Mesenchymal stem cell (in vitro differentiated cells and primary cell): Measurements from ENCODE around the gene DTX3.

Experiments used
- DNase-seq: peaks from one replicate; pipeline ENCODE4 v3.0.0-alpha.2; 2013
- H2AFZ ChIP-seq: one replicate; pipeline ENCODE4 v1.6.1; 2013; ENCODE audit warnings: low read depth, mild to moderate bottlenecking, control low read depth, inconsistent platforms, low read length, moderate library complexity
- H2AK5ac ChIP-seq: 2 replicates; pipeline ENCODE4 v1.6.1; 2013; ENCODE audit warnings: low read length, moderate library complexity, mild to moderate bottlenecking, inconsistent platforms; ENCODE audit not compliant: severe bottlenecking
- H2BK120ac ChIP-seq: one replicate; pipeline ENCODE4 v1.6.1; 2013; ENCODE audit warnings: low read depth, mild to moderate bottlenecking, inconsistent platforms, low read length, moderate library complexity
- H2BK12ac ChIP-seq, 2 experiments: one replicate each; pipeline ENCODE4 v1.6.1; 2013; ENCODE audit warnings: inconsistent platforms in 2 of 2, low read length in 2 of 2, mild to moderate bottlenecking in 2 of 2, moderate library complexity in 2 of 2, control low read depth in 1 of 2
- H2BK15ac ChIP-seq: one replicate; pipeline ENCODE4 v1.6.1; 2013; ENCODE audit warnings: mild to moderate bottlenecking, low read depth, inconsistent platforms; ENCODE audit not compliant: poor library complexity, severe bottlenecking
- H2BK5ac ChIP-seq: 2 replicates; pipeline ENCODE4 v1.6.1; 2013; ENCODE audit warnings: low read depth, mild to moderate bottlenecking, low read length, control low read depth, inconsistent platforms; ENCODE audit not compliant: poor library complexity, severe bottlenecking
- H3K14ac ChIP-seq, 2 experiments: one replicate each; pipeline ENCODE4 v1.6.1; 2013; ENCODE audit warnings: inconsistent platforms in 2 of 2, low read length in 2 of 2, control low read depth in 1 of 2, mild to moderate bottlenecking in 1 of 2, moderate library complexity in 1 of 2
- H3K18ac ChIP-seq, 2 experiments: one replicate each; pipeline ENCODE4 v1.6.1; 2013; ENCODE audit warnings: inconsistent platforms in 2 of 2, low read length in 2 of 2, control low read depth in 1 of 2, low read depth in 1 of 2, mild to moderate bottlenecking in 1 of 2
- H3K23ac ChIP-seq, 2 experiments: one replicate each; pipeline ENCODE4 v1.6.1; 2013; ENCODE audit warnings: inconsistent platforms in 2 of 2, low read length in 2 of 2, mild to moderate bottlenecking in 2 of 2, moderate library complexity in 2 of 2, control low read depth in 1 of 2
- H3K27ac ChIP-seq: 2 replicates; pipeline ENCODE4 v1.5.1; 2013; ENCODE audit warnings: mild to moderate bottlenecking, moderate library complexity, low read length, control low read depth, inconsistent platforms; ENCODE audit not compliant: poor library complexity, severe bottlenecking
- H3K27me3 ChIP-seq, 2 experiments: 2 replicates each; pipeline versions ENCODE4 v1.6.1 to v1.7.0; 2013; ENCODE audit warnings: low read length in 2 of 2, mild to moderate bottlenecking in 2 of 2, moderate library complexity in 2 of 2, control low read depth in 1 of 2, inconsistent platforms in 1 of 2; ENCODE audit not compliant: control insufficient read depth in 1 of 2, insufficient read depth in 1 of 2
- H3K36me3 ChIP-seq, 2 experiments: 2 replicates each; pipeline versions ENCODE4 v1.6.1 to v1.7.0; 2013; ENCODE audit warnings: low read length in 2 of 2, control low read depth in 1 of 2, inconsistent platforms in 1 of 2, low read depth in 1 of 2, mild to moderate bottlenecking in 1 of 2; ENCODE audit not compliant: insufficient read depth in 2 of 2, control insufficient read depth in 1 of 2
- H3K4ac ChIP-seq, 2 experiments: one replicate each; pipeline ENCODE4 v1.6.1; 2013; ENCODE audit warnings: inconsistent platforms in 2 of 2, low read length in 2 of 2, mild to moderate bottlenecking in 2 of 2, moderate library complexity in 2 of 2, control low read depth in 1 of 2, low read depth in 1 of 2
- H3K4me1 ChIP-seq: 2 replicates; pipeline ENCODE4 v1.6.1; 2013; ENCODE audit warnings: low read depth, low read length, control low read depth; ENCODE audit not compliant: control insufficient read depth, insufficient read depth
- H3K4me2 ChIP-seq: 2 replicates; pipeline ENCODE4 v1.6.1; 2013; ENCODE audit warnings: low read length, mild to moderate bottlenecking, inconsistent platforms; ENCODE audit not compliant: poor library complexity, severe bottlenecking
- H3K4me3 ChIP-seq, 2 experiments: 2 replicates each; pipeline versions ENCODE4 v1.5.1 to v1.7.0; 2013; ENCODE audit warnings: low read length in 2 of 2, mild to moderate bottlenecking in 2 of 2, control low read depth in 1 of 2, low read depth in 1 of 2; ENCODE audit not compliant: insufficient read depth in 1 of 2
- H3K79me1 ChIP-seq: replicated peaks from 2 replicates; pipeline ENCODE4 v1.6.1; 2013; ENCODE audit warnings: mild to moderate bottlenecking, control low read depth, low read length, inconsistent platforms; ENCODE audit not compliant: poor library complexity, severe bottlenecking
- H3K9ac ChIP-seq: 2 replicates; pipeline ENCODE4 v1.7.0; 2013; ENCODE audit warnings: mild to moderate bottlenecking, low read length, moderate library complexity
- H3K9me3 ChIP-seq: 2 replicates; pipeline ENCODE4 v1.7.0; 2013; ENCODE audit warnings: mild to moderate bottlenecking, low read length; ENCODE audit not compliant: control insufficient read depth
- H4K8ac ChIP-seq: one replicate; pipeline ENCODE4 v1.6.1; 2013; ENCODE audit warnings: inconsistent platforms, mild to moderate bottlenecking, low read length, moderate library complexity
- H4K91ac ChIP-seq: one replicate; pipeline ENCODE4 v1.6.1; 2013; ENCODE audit warnings: mild to moderate bottlenecking, low read length, inconsistent platforms
- WGBS: methylation state at CpG from one replicate; pipeline ENCODE4 v1.1.7; 2013; ENCODE audit warnings: mixed read lengths; 5-methylcytosine and 5-hydroxymethylcytosine counted together

DTX3 gene

GRCh38 chr12:57621497-57622292 is 17.1 kb downstream of the DTX3 start:
- Histone ChIP-seq H3K4ac (no peak overlapping the region), H3K23ac (no peak overlapping the region), H3K4me2 (peak overlapping the region; percentile 59), H2BK120ac (no peak overlapping the region), H3K27me3 (peaks cover 80 to 93% of the 10 kb centered on the region in 2 experiments), H3K9ac (peak overlapping the region; percentile 26), H2AFZ (no peak overlapping the region), H4K91ac (no peak overlapping the region), H2BK15ac (no peak overlapping the region), H3K4me1 (peaks cover 17% of the 10 kb centered on the region), H3K27ac (no peak overlapping the region), H3K18ac (no peak overlapping the region), H2BK5ac (no peak overlapping the region), H3K9me3 (no peaks in the 10 kb centered on the region), H3K79me1 (no peaks in the 10 kb centered on the region), H2AK5ac (no peak overlapping the region), H3K14ac (no peak overlapping the region), H3K36me3 (peaks cover 0 to 9% of the 10 kb centered on the region in 2 experiments), H2BK12ac (no peak overlapping the region), H4K8ac (no peak overlapping the region), H3K4me3 (peak overlapping the region in 1 of 2 experiments; percentile 69)
- 1% methylated on average over 49 of the region's 49 CpGs for WGBS
- DNase-seq: peak; percentile 50

- no peak overlapping the region for H2BK15ac ChIP-seq
Measured at GRCh38 chr12:57622293-57623245, 17.9 kb downstream of the DTX3 start.

GRCh38 chr12:57623385-57623784 is 18.8 kb downstream of the DTX3 start:
- H3K79me1 ChIP-seq: no peaks in the 10 kb centered on the region
- DNase-seq: no peak
- H2BK12ac ChIP-seq: no peak overlapping the region
- no peak overlapping the region for H3K4me3 ChIP-seq
- H2AK5ac ChIP-seq: no peak overlapping the region
- H3K14ac ChIP-seq: no peak overlapping the region
- WGBS: 81% methylated on average over 2 of the region's 2 CpGs
- H3K23ac ChIP-seq: no peak overlapping the region
- no peak overlapping the region for H2BK15ac ChIP-seq
- H3K18ac ChIP-seq: no peak overlapping the region
- H3K9ac ChIP-seq: no peak overlapping the region
- H2BK5ac ChIP-seq: no peak overlapping the region
- no peak overlapping the region for H2BK120ac ChIP-seq
- no peak overlapping the region for H4K91ac ChIP-seq
- H2AFZ ChIP-seq: no peak overlapping the region
- no peaks in the 10 kb centered on the region for H3K9me3 ChIP-seq
- peaks cover 92 to 95% of the 10 kb centered on the region in 2 experiments for H3K27me3 ChIP-seq
- H3K4me1 ChIP-seq: peaks cover 25% of the 10 kb centered on the region
- H3K4me2 ChIP-seq: no peak overlapping the region
- no peak overlapping the region for H4K8ac ChIP-seq
- H3K4ac ChIP-seq: no peak overlapping the region
- no peaks in the 10 kb centered on the region for H3K36me3 ChIP-seq
- no peak overlapping the region for H3K27ac ChIP-seq

More at GRCh38 chr12:57622293-57623245, 17.9 kb downstream of the DTX3 start:
- H3K14ac ChIP-seq: no peak overlapping the region
- peaks cover 20% of the 10 kb centered on the region for H3K4me1 ChIP-seq
- H3K27ac ChIP-seq: no peak overlapping the region
- H3K36me3 ChIP-seq: peaks cover 0 to 5% of the 10 kb centered on the region in 2 experiments
- no peak overlapping the region for H2BK120ac ChIP-seq
- H4K8ac ChIP-seq: no peak overlapping the region
- WGBS: 72% methylated on average over 8 of the region's 9 CpGs
- H2BK12ac ChIP-seq: no peak overlapping the region
- H3K23ac ChIP-seq: no peak overlapping the region
- H3K4ac ChIP-seq: no peak overlapping the region
- no peak overlapping the region for H3K4me2 ChIP-seq
- no peak overlapping the region for H2AFZ ChIP-seq
- no peak overlapping the region for H2AK5ac ChIP-seq
- H3K79me1 ChIP-seq: no peaks in the 10 kb centered on the region
- peaks cover 89 to 94% of the 10 kb centered on the region in 2 experiments for H3K27me3 ChIP-seq
- H3K4me3 ChIP-seq: no peak overlapping the region
- H3K9me3 ChIP-seq: no peaks in the 10 kb centered on the region
- no peak overlapping the region for H3K9ac ChIP-seq
- DNase-seq: no peak
- no peak overlapping the region for H2BK5ac ChIP-seq
- H4K91ac ChIP-seq: no peak overlapping the region
- H3K18ac ChIP-seq: no peak overlapping the region
